PC-3 (cell line): Measurements from ENCODE around the gene TYRO3.

Source experiments
- EZH2 ChIP-seq: fragments of 300-600 bp; sonication (generic); IDR thresholded peaks from one replicate; pipeline ENCODE4 v1.6.1; 2017; ENCODE audit warnings: antibody characterized with exemption, mild to moderate bottlenecking, low read length; ENCODE audit not compliant: unreplicated experiment
- EZH2phosphoT487 ChIP-seq: fragments of 300-600 bp; sonication (generic); IDR thresholded peaks from 2 replicates; pipeline ENCODE4 v1.6.1; 2018; ENCODE audit warnings: mild to moderate bottlenecking, antibody characterized with exemption, low read length, borderline replicate concordance
- TF ChIP-seq, protein P1 (sequence below): fragments of 300-600 bp; sonication (generic); conservative IDR thresholded peaks from 2 replicates; pipeline ENCODE4 v1.5.1; 2017; ENCODE audit warnings: antibody characterized with exemption, low read depth, mild to moderate bottlenecking, low read length

DNA sequence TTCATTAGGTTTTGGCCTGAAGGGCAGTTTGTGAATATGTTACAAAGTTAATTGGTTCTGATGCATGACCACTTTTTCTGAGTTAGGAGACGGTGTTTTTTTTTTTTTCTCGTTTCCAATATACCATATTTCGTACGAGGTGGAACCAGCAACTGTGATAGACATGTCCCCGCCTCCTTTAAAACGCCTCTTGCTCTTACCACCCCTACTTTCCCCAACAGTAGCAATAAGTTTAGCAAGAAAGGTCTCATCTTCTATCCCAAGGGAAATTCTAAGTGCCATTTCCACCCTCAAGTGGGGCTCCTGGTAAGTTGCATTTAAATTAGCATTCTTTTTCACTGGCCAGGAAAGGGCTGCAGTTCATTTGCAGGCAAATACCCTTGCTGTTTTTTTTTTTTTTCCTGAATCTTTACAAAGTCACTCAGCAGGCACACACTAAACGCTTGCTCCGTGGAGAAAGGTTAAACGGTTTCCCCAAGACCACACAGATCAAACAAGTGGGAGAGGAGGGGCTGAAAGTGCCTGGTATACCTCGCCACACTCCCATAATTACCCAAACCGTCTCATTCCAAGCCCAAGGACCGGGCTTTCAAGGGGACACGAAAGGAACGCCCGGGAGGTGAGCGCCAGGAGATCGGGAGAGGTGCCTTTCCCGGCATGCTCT, 61.7 kb downstream of the TYRO3 start:
- TF ChIP-seq, protein P1, sequence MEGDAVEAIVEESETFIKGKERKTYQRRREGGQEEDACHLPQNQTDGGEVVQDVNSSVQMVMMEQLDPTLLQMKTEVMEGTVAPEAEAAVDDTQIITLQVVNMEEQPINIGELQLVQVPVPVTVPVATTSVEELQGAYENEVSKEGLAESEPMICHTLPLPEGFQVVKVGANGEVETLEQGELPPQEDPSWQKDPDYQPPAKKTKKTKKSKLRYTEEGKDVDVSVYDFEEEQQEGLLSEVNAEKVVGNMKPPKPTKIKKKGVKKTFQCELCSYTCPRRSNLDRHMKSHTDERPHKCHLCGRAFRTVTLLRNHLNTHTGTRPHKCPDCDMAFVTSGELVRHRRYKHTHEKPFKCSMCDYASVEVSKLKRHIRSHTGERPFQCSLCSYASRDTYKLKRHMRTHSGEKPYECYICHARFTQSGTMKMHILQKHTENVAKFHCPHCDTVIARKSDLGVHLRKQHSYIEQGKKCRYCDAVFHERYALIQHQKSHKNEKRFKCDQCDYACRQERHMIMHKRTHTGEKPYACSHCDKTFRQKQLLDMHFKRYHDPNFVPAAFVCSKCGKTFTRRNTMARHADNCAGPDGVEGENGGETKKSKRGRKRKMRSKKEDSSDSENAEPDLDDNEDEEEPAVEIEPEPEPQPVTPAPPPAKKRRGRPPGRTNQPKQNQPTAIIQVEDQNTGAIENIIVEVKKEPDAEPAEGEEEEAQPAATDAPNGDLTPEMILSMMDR = no peak
- no peak for TF ChIP-seq EZH2phosphoT487
- no peak for TF ChIP-seq EZH2
